Astrocyte (in vitro differentiated cells and primary cell): ENCODE measurements around the gene RFTN1. TPM values are rescaled to one million over a fixed set of nuclear protein-coding genes. Genes with fewer than 3 reads are reported as not detected.

Experiments
- DNase-seq: peaks from one replicate; pipeline ENCODE4 v3.0.0-alpha.2; 2010; ENCODE audit warnings: low read depth
- FAIRE-seq: peaks from 2 replicates; lab custom pipeline; 2011; peaks lifted over from hg19 to GRCh38; lab: Jason Lieb, UNC
- H2AFZ ChIP-seq: 2 replicates; pipeline ENCODE4 v1.6.0; 2012; ENCODE audit warnings: low read depth, low read length, inconsistent platforms
- H3K27ac ChIP-seq: 2 replicates; pipeline ENCODE4 v1.5.1; 2011; ENCODE audit warnings: low read depth, low read length, inconsistent platforms
- H3K27me3 ChIP-seq: 2 replicates; pipeline ENCODE4 v1.6.0; 2011; ENCODE audit warnings: low read length, inconsistent platforms; ENCODE audit not compliant: insufficient read depth
- H3K36me3 ChIP-seq: 2 replicates; pipeline ENCODE4 v1.5.1; 2011; ENCODE audit warnings: low read length, inconsistent platforms; ENCODE audit not compliant: insufficient read depth
- H3K4me1 ChIP-seq: 2 replicates; pipeline ENCODE4 v1.5.1; 2011; ENCODE audit warnings: low read length, inconsistent platforms; ENCODE audit not compliant: insufficient read depth
- H3K4me2 ChIP-seq: 2 replicates; pipeline ENCODE4 v1.6.0; 2012; ENCODE audit warnings: low read length, inconsistent platforms
- H3K4me3 ChIP-seq: 2 replicates; pipeline ENCODE4 v1.5.1; 2011; ENCODE audit warnings: low read depth, mild to moderate bottlenecking, low read length, inconsistent platforms; ENCODE audit not compliant: insufficient read depth
- H3K79me2 ChIP-seq: 2 replicates; pipeline ENCODE4 v1.6.0; 2012; ENCODE audit warnings: mild to moderate bottlenecking, low read length, inconsistent platforms; ENCODE audit not compliant: insufficient read depth
- H3K9ac ChIP-seq: 2 replicates; pipeline ENCODE4 v1.6.0; 2012; ENCODE audit warnings: mild to moderate bottlenecking, low read length, inconsistent platforms
- H3K9me3 ChIP-seq: 2 replicates; pipeline ENCODE4 v1.5.1; 2012; ENCODE audit warnings: low read depth, mild to moderate bottlenecking, low read length, inconsistent platforms; ENCODE audit not compliant: insufficient read depth
- H4K20me1 ChIP-seq: 2 replicates; pipeline ENCODE4 v1.6.0; 2012; ENCODE audit warnings: low read length, inconsistent platforms; ENCODE audit not compliant: insufficient read depth
- H3K27ac Mint-ChIP-seq: one replicate; pipeline ENCODE4 v1.8.0; 2021; ENCODE audit warnings: mild to moderate bottlenecking, mixed read lengths; ENCODE audit not compliant: unreplicated experiment
- H3K27me3 Mint-ChIP-seq: one replicate; pipeline ENCODE4 v1.8.0; 2021; ENCODE audit warnings: low read depth, mixed read lengths; ENCODE audit not compliant: unreplicated experiment
- H3K36me3 Mint-ChIP-seq: one replicate; pipeline ENCODE4 v1.8.0; 2021; ENCODE audit warnings: low read depth, mixed read lengths; ENCODE audit not compliant: unreplicated experiment
- H3K4me1 Mint-ChIP-seq: one replicate; pipeline ENCODE4 v1.8.0; 2021; ENCODE audit warnings: low read depth, mixed read lengths; ENCODE audit not compliant: unreplicated experiment
- H3K4me3 Mint-ChIP-seq: one replicate; pipeline ENCODE4 v1.8.0; 2021; ENCODE audit warnings: mild to moderate bottlenecking, moderate library complexity, mixed read lengths; ENCODE audit not compliant: unreplicated experiment
- H3K9me3 Mint-ChIP-seq: one replicate; pipeline ENCODE4 v1.8.0; 2021; ENCODE audit warnings: mild to moderate bottlenecking, mixed read lengths; ENCODE audit not compliant: unreplicated experiment
- CTCF ChIP-seq: IDR thresholded peaks from 2 replicates; pipeline ENCODE4 v1.5.1; 2011; ENCODE audit warnings: low read depth, mild to moderate bottlenecking, inconsistent platforms, low read length, moderate library complexity; ENCODE audit not compliant: insufficient read depth
- EZH2 ChIP-seq: IDR thresholded peaks from 2 replicates; pipeline ENCODE4 v1.6.1; 2012; ENCODE audit warnings: mild to moderate bottlenecking, low read length, inconsistent platforms; ENCODE audit not compliant: insufficient read depth
- total RNA-seq: library from RNA; stranded (reverse); gene quantifications from 2 replicates; pipeline ENCODE4 v1.2.1, GENCODE V29; 2021

RFTN1 gene
- total RNA-seq, 1 donor from 2014 or later = 49.5 TPM

- no peaks in the 10 kb centered on the region for H3K4me1 ChIP-seq
- no peak overlapping the region for H3K4me2 ChIP-seq
- H3K9me3 Mint-ChIP-seq = peaks cover 1% of the 10 kb centered on the region
- H3K4me3 ChIP-seq = no peak overlapping the region
- peaks cover 20% of the 10 kb centered on the region for H3K36me3 Mint-ChIP-seq
- H3K36me3 ChIP-seq = peaks cover 4% of the 10 kb centered on the region
- peaks cover 64% of the 10 kb centered on the region for H4K20me1 ChIP-seq
- H3K79me2 ChIP-seq = peaks cover 14% of the 10 kb centered on the region
- no peak overlapping the region for H3K9ac ChIP-seq
- no peak overlapping the region for H3K4me3 Mint-ChIP-seq
- no peaks in the 10 kb centered on the region for H3K27me3 Mint-ChIP-seq
- no peak for DNase-seq
- no peak for TF ChIP-seq CTCF
- TF ChIP-seq EZH2 = no peak
- no peaks in the 10 kb centered on the region for H3K9me3 ChIP-seq
- H3K4me1 Mint-ChIP-seq = peaks cover 12% of the 10 kb centered on the region
- no peak overlapping the region for H2AFZ ChIP-seq
- H3K27ac Mint-ChIP-seq = no peak overlapping the region
- FAIRE-seq = no peak
- H3K27ac ChIP-seq = no peak overlapping the region
- no peaks in the 10 kb centered on the region for H3K27me3 ChIP-seq
These were observed 107.3 kb downstream of the RFTN1 start for GRCh38 chr3:16406166-16406565.

GRCh38 chr3:16404349-16404895, 109.1 kb downstream of the RFTN1 start:
- Histone ChIP-seq H3K79me2 (peaks cover 14% of the 10 kb centered on the region), H3K36me3 (peaks cover 4% of the 10 kb centered on the region), H3K4me1 (peaks cover 7% of the 10 kb centered on the region), H4K20me1 (peaks cover 68% of the 10 kb centered on the region), H3K27me3 (no peaks in the 10 kb centered on the region), H3K4me2 (no peak overlapping the region), H3K4me3 (no peak overlapping the region), H3K27ac (no peak overlapping the region), H3K9me3 (no peaks in the 10 kb centered on the region), H3K9ac (no peak overlapping the region), H2AFZ (no peak overlapping the region)
- H3K4me3 Mint-ChIP-seq = no peak overlapping the region
- DNase-seq (no peak), FAIRE-seq (no peak)
- no peak overlapping the region for H3K27ac Mint-ChIP-seq
- peaks cover 19% of the 10 kb centered on the region for H3K4me1 Mint-ChIP-seq
- H3K36me3 Mint-ChIP-seq = peaks cover 23% of the 10 kb centered on the region
- peaks cover 1% of the 10 kb centered on the region for H3K9me3 Mint-ChIP-seq
- no peak for TF ChIP-seq EZH2
- TF ChIP-seq CTCF = no peak
- H3K27me3 Mint-ChIP-seq = no peaks in the 10 kb centered on the region

DNA sequence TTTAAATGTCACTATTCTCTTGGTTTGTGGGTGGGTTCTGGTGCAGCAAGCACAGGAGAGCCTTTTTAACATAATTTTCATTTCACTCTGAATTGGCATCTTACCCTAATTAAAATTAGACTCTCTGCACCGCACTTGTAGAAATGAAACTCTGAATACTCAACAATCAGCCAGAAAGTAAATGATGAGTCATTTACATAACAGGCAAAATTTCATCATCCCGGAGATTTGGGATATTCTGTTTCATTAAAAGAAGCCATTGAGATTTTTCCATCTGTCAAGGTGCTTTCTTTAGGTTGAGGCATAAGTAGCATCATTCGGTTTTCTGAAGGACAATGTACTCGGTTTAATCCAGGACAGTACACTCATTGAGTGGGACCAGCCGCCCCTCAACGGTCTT, 111.0 kb downstream of the RFTN1 start:
- Histone ChIP-seq H3K4me1 (peaks cover 9% of the 10 kb centered on the region), H3K4me3 (no peak overlapping the region), H4K20me1 (peaks cover 66% of the 10 kb centered on the region), H3K36me3 (no peaks in the 10 kb centered on the region), H2AFZ (no peak overlapping the region), H3K27ac (no peak overlapping the region), H3K9ac (no peak overlapping the region), H3K4me2 (no peak overlapping the region), H3K79me2 (peaks cover 20% of the 10 kb centered on the region), H3K9me3 (no peaks in the 10 kb centered on the region), H3K27me3 (no peaks in the 10 kb centered on the region)
- H3K36me3 Mint-ChIP-seq = peaks cover 20% of the 10 kb centered on the region
- TF ChIP-seq EZH2 (no peak), CTCF (no peak)
- H3K4me1 Mint-ChIP-seq = peaks cover 22% of the 10 kb centered on the region
- peaks cover 1% of the 10 kb centered on the region for H3K9me3 Mint-ChIP-seq
- FAIRE-seq = no peak
- H3K27ac Mint-ChIP-seq = no peak overlapping the region
- H3K4me3 Mint-ChIP-seq = no peak overlapping the region
- DNase-seq = peak; percentile 43
- H3K27me3 Mint-ChIP-seq = no peaks in the 10 kb centered on the region
